Neural crest cell (in vitro differentiated cells): ENCODE data around the gene XYLT1. TPM values are rescaled to one million over a fixed set of nuclear protein-coding genes. Genes with fewer than 3 reads are reported as not detected.

Experiments
- DNase-seq: peaks from one replicate; pipeline ENCODE4 v3.0.0; 2021; ENCODE audit warnings: low read depth, mixed read lengths, low spot score
- H3K27ac Mint-ChIP-seq: one replicate; pipeline ENCODE4 v1.8.0; 2021; ENCODE audit warnings: mild to moderate bottlenecking, mixed read lengths; ENCODE audit not compliant: unreplicated experiment
- H3K27me3 Mint-ChIP-seq: 2 replicates; pipeline ENCODE4 v1.8.0; 2021; ENCODE audit warnings: low read depth, mild to moderate bottlenecking, mixed read lengths
- H3K36me3 Mint-ChIP-seq: 2 replicates; pipeline ENCODE4 v1.8.0; 2021; ENCODE audit warnings: low read depth, mild to moderate bottlenecking, mixed read lengths
- H3K4me1 Mint-ChIP-seq: 2 replicates; pipeline ENCODE4 v1.8.0; 2021; ENCODE audit warnings: mixed read lengths
- H3K4me3 Mint-ChIP-seq: one replicate; pipeline ENCODE4 v1.8.0; 2021; ENCODE audit warnings: mild to moderate bottlenecking, mixed read lengths
- H3K9me3 Mint-ChIP-seq: 2 replicates; pipeline ENCODE4 v1.8.0; 2021; ENCODE audit warnings: mixed read lengths
- CTCF ChIP-seq: fragments of 200-600 bp; sonication (generic); conservative IDR thresholded peaks from 2 replicates; pipeline ENCODE4 v1.5.0; 2021; ENCODE audit warnings: antibody characterized with exemption, mild to moderate bottlenecking
- total RNA-seq: library from RNA; stranded (reverse); gene quantifications from 2 replicates; pipeline ENCODE4 v1.2.1, GENCODE V29; 2021

XYLT1 gene
- total RNA-seq, 1 donor from 2014 or later = 15.0 TPM

- H3K9me3 Mint-ChIP-seq = no peaks in the 10 kb centered on the region
Measured at GRCh38 chr16:17173281-17173680, 297.5 kb downstream of the XYLT1 start.

GRCh38 chr16:17171250-17172143 is 299.3 kb downstream of the XYLT1 start:
- no peaks in the 10 kb centered on the region for H3K27me3 Mint-ChIP-seq
- H3K36me3 Mint-ChIP-seq = peaks cover 7% of the 10 kb centered on the region
- no peak for DNase-seq
- H3K4me3 Mint-ChIP-seq = no peak overlapping the region
- no peak overlapping the region for H3K27ac Mint-ChIP-seq
- peaks cover 55% of the 10 kb centered on the region for H3K4me1 Mint-ChIP-seq
- no peaks in the 10 kb centered on the region for H3K9me3 Mint-ChIP-seq
- TF ChIP-seq CTCF = no peak

More at GRCh38 chr16:17173281-17173680, 297.5 kb downstream of the XYLT1 start:
- Mint-ChIP-seq H3K4me3 (no peak overlapping the region), H3K4me1 (peaks cover 53% of the 10 kb centered on the region), H3K36me3 (peaks cover 3% of the 10 kb centered on the region), H3K27me3 (no peaks in the 10 kb centered on the region), H3K27ac (no peak overlapping the region)
- no peak for TF ChIP-seq CTCF
- DNase-seq = no peak

- Mint-ChIP-seq H3K4me3 (no peak overlapping the region), H3K27me3 (no peaks in the 10 kb centered on the region), H3K36me3 (peaks cover 7% of the 10 kb centered on the region), H3K27ac (no peak overlapping the region), H3K4me1 (peaks cover 55% of the 10 kb centered on the region), H3K9me3 (no peaks in the 10 kb centered on the region)
- no peak for TF ChIP-seq CTCF
- no peak for DNase-seq
Measured at GRCh38 chr16:17170435-17170834, 300.3 kb downstream of the XYLT1 start.

GRCh38 chr16:17168181-17168580 is 302.6 kb downstream of the XYLT1 start:
- Mint-ChIP-seq H3K27me3 (no peaks in the 10 kb centered on the region), H3K27ac (no peak overlapping the region)

GRCh38 chr16:17166095-17166494 is 304.7 kb downstream of the XYLT1 start:
- H3K9me3 Mint-ChIP-seq = no peaks in the 10 kb centered on the region
- no peak for DNase-seq
- H3K4me3 Mint-ChIP-seq = no peak overlapping the region

More at GRCh38 chr16:17168181-17168580, 302.6 kb downstream of the XYLT1 start:
- H3K9me3 Mint-ChIP-seq = no peaks in the 10 kb centered on the region
- peaks cover 7% of the 10 kb centered on the region for H3K36me3 Mint-ChIP-seq
- H3K4me3 Mint-ChIP-seq = no peak overlapping the region
- no peak for DNase-seq
- H3K4me1 Mint-ChIP-seq = peaks cover 51% of the 10 kb centered on the region
- TF ChIP-seq CTCF = no peak

More at GRCh38 chr16:17166095-17166494, 304.7 kb downstream of the XYLT1 start:
- no peak for TF ChIP-seq CTCF
- no peaks in the 10 kb centered on the region for H3K27me3 Mint-ChIP-seq
- peaks cover 7% of the 10 kb centered on the region for H3K36me3 Mint-ChIP-seq
- peaks cover 50% of the 10 kb centered on the region for H3K4me1 Mint-ChIP-seq
- H3K27ac Mint-ChIP-seq = no peak overlapping the region
